GM12873 (cell line): ENCODE results near the gene PARL.

Source experiments
- TF ChIP-seq, protein P1 (sequence below): IDR thresholded peaks from 2 replicates; pipeline ENCODE4 v1.5.1; 2012; ENCODE audit warnings: low read depth, mild to moderate bottlenecking, moderate library complexity, low read length, control low read depth; ENCODE audit not compliant: insufficient read depth; ENCODE audit errors: missing control alignments

PARL gene

DNA sequence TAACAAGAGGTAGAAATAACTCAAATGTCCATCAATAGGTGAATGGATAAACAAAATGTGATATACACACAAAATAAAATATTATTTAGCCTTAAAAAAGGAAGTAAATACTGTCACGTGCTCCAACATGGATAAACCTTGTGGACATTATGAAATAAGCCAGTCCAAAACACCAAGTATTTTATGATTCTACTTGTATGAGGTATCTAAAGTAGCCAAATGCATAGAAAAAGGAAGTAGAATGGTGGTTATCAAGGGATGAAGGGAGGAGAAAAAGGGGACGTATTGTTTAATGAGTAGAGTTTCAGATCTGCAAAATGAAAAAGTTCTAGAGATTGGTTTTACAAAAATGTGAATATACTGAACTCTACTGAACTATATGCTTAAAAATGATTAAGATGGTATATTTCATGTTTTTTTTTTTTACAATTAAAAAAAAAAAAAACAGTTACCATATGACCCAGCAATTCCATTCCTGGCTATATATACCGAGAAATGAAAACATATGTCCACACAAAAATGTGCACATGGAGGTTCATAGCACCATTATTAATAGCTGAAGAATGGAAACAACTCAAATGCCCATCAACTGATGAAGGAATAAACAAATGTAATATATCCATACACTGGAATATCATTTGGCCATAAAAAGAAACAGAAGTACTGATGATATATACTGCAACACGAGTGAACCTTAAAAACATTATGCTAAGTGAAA lies 30.2 kb downstream of the PARL start:
- TF ChIP-seq, protein P1, sequence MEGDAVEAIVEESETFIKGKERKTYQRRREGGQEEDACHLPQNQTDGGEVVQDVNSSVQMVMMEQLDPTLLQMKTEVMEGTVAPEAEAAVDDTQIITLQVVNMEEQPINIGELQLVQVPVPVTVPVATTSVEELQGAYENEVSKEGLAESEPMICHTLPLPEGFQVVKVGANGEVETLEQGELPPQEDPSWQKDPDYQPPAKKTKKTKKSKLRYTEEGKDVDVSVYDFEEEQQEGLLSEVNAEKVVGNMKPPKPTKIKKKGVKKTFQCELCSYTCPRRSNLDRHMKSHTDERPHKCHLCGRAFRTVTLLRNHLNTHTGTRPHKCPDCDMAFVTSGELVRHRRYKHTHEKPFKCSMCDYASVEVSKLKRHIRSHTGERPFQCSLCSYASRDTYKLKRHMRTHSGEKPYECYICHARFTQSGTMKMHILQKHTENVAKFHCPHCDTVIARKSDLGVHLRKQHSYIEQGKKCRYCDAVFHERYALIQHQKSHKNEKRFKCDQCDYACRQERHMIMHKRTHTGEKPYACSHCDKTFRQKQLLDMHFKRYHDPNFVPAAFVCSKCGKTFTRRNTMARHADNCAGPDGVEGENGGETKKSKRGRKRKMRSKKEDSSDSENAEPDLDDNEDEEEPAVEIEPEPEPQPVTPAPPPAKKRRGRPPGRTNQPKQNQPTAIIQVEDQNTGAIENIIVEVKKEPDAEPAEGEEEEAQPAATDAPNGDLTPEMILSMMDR, result no peak

DNA sequence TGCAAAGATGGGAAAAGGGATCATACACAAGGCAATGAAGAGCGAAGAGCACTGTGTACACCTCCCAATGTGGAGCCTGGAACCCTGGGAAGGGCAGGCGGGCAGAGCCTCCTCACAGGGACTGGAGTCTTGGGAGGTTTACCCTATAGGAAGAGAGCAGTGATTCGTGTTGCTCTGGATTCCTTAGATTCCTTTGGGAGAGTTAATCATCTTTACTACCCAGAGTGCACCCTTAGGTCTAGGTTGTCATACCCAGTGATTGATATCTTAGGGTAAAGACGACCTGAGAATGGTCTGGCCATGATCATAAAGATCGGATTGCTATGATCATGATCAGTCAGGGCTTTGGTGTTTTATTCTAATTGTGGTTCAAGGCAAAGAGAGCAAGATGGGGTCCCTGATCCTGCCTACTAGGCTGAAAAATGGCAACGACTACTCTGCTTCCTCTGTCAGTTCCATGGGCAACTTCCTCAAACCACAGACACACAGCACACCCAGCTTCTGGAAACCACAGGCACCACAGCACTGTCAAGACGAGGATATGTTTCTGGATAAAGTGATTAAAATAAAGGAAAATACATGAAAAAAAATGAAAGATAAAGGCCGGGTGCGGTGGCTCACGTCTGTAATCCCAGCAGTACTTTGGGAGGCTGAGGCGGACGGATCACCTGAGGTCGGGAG lies 38.9 kb downstream of the PARL start:
- TF ChIP-seq, protein P1, result no peak

DNA sequence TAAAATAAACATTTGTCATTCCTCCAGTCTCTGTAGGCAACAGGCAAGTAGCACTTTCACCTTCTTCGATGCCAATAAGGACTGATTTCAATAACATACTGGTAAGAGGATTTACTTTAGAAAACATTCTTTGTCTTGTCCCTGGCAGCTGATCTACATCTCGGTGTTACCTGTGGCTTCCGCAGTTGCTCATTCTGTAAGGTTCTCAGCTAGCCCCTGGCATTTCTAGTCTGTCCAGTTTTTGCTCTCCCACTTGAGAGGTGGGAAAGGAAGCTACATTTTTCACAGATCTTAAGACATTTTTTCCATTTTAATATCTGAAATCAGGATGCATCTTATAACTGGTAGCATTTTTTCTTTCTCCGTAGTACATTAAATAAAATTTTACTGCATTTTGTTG lies 39.6 kb downstream of the PARL start:
- TF ChIP-seq, protein P1, result no peak

DNA sequence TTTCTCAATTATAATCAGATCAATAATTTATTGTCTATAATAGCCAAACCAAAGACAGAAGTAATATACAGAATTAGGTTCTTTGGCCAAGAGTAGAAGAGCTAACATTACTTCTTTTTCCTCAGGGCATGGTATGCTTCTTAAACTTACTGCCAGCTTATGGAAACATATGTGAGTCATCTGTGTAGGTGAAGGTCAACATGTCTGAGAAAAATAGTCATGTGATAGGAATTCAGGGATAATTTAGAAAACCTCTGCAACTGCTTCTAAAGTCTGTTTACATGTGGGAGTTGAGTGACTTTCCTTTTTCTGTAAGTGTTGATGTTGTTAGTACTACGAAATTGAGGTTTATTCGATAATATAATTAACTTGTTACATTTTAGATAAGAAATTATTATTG lies 40.1 kb downstream of the PARL start:
- TF ChIP-seq, protein P1, result no peak

DNA sequence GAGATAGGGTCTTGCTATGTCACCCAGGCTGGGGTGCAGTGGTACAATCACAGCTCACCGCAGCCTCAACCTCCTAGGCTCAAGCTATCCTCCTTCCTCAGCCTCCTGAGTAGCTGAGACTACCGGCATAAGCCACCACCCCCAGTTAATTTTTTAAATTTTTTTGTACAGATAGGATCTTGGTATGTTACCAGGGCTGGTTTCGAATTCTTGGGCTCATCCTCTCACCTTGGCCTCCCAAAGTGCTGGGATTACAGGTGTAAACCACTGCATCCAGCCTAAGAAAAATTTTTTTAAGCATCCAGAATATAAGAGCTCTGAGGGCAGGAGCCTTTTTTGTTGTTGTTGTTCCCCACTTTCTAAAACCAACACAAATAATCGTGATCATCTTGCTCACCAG lies 44.9 kb downstream of the PARL start:
- TF ChIP-seq, protein P1, result no peak

DNA sequence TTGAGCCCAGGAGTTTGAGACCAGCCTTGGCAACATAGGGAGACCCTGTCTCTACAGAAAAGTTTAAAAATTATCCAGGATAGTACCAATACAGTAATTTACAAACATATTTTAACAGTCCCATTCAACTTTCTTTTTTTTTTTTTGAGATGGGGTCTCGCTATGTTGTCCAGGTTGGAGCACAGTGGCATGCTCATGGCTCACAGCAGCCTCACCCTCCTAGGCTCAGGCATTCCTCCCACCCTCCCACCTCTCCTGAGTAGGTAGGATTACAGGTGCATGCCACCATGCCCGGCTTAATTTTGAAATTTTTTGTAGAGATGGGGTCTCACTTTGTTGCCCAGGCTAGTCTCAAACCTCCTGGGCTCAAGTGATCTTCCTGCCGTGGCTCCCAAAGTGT lies 46.8 kb downstream of the PARL start:
- TF ChIP-seq, protein P1, result no peak

DNA sequence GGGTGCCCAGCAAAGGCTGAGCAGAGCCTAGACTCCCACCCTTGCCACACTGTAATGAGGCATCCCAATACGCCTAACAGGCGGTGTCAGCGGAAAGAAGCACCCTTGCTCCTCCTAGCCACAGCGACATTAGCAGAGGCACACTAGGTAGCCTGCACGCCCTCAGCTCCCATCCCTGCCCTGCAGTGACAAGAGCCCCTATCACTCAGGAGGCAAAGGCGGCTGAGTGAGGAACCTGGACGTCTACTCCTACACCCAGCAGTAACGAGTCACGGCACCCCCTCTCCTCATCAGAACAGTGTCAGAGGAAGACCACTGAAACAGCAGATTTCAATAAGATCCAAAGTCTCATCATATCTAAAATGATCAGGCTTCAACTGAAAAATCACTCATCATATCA lies 47.3 kb downstream of the PARL start:
- TF ChIP-seq, protein P1, result no peak
